Heart right ventricle (tissue), 16 donors: ENCODE results near the gene LRRC14B. TPM values are rescaled to one million over a fixed set of nuclear protein-coding genes. Genes with fewer than 3 reads are reported as not detected.

Experiments
- ATAC-seq, 8 donors: fragments of 200-7000 bp; cut with Tn5 transposase; one replicate each; pipeline ENCODE4 v1.9.1; 2020; ENCODE audit warnings: mild to moderate bottlenecking in 8 of 8, moderate library complexity in 8 of 8, moderate number of reproducible peaks in 1 of 8
- DNase-seq, 2 donors: peaks; one replicate each; pipeline ENCODE4 v3.0.0-alpha.2; 2020
- H3K27ac ChIP-seq, 10 donors: fragments of 200-600 bp; sonication (generic) in 2 of 10; one replicate each; pipeline versions ENCODE4 v1.5.0 to v1.8.0; 2020 to 2022; ENCODE audit warnings: mild to moderate bottlenecking in 3 of 10
- H3K27me3 ChIP-seq, 7 donors: fragments of 200-600 bp; one replicate each; pipeline ENCODE4 v1.8.0; 2021 to 2022; ENCODE audit warnings: mild to moderate bottlenecking in 2 of 7
- H3K36me3 ChIP-seq, 9 donors: fragments of 200-600 bp; sonication (generic) in 1 of 9; one replicate each; pipeline versions ENCODE4 v1.5.0 to v1.8.0; 2020 to 2022; ENCODE audit warnings: mild to moderate bottlenecking in 2 of 9
- H3K4me1 ChIP-seq, 9 donors: fragments of 200-600 bp; sonication (generic) in 1 of 9; one replicate each; pipeline versions ENCODE4 v1.5.0 to v1.8.0; 2020 to 2022; ENCODE audit warnings: mild to moderate bottlenecking in 4 of 9
- H3K4me3 ChIP-seq, 10 donors: fragments of 200-600 bp; sonication (generic) in 2 of 10; one replicate each; pipeline versions ENCODE4 v1.5.0 to v1.8.0; 2020 to 2022; ENCODE audit warnings: mild to moderate bottlenecking in 7 of 10, moderate library complexity in 2 of 10
- H3K9me3 ChIP-seq, 11 donors: fragments of 200-600 bp in 10 of 11; sonication (generic) in 2 of 11; one replicate each; pipeline versions ENCODE4 v1.5.0 to v1.8.0; 2013 to 2022; ENCODE audit warnings: mild to moderate bottlenecking in 2 of 11, control low read depth in 1 of 11, moderate library complexity in 1 of 11
- CTCF ChIP-seq, 9 donors: fragments of 200-600 bp; sonication (generic) in 2 of 9; IDR thresholded peaks; one replicate each; pipeline versions ENCODE4 v1.5.0 to v1.8.0; 2021 to 2022; ENCODE audit warnings: antibody characterized with exemption in 9 of 9, mild to moderate bottlenecking in 5 of 9, moderate library complexity in 1 of 9
- WGBS, 2 donors: extraction: QIAGEN DNeasy Blood & Tissue Kit; methylation state at CpG; one replicate each; pipeline ENCODE4 v1.1.7; 2013; ENCODE audit warnings: inconsistent platforms in 1 of 2; 5-methylcytosine and 5-hydroxymethylcytosine counted together
- intact Hi-C, 10 donors: fragments of 100-400 bp; cut with DNase I; formaldehyde crosslinking; loops; one replicate each; pipeline versions ENCODE4 v1.11.1 to v1.14.2; 2022
- polyA plus RNA-seq, 2 donors: library from polyadenylated mRNA; stranded (reverse); fragments of 200-250 nt; gene quantifications; one replicate each; pipeline ENCODE4 v1.2.3, GENCODE V29; 2013
- total RNA-seq, 10 donors: library from RNA; stranded (reverse); fragmentation: NEBNext Ultra II Directional in 3 of 10; extraction: Animal tissue kit (Norgen Biotek cat#: 25700) in 3 of 10; gene quantifications; one replicate each; pipeline versions ENCODE4 v1.2.1 to v1.2.4, GENCODE V29; 2021 to 2023
- donor health status: Arrhythmogenic right ventricular cardiomyopathy.
- donor health status: ischemic (EF 13 %, LVEDD 7.1; RV severe dilation, severe dysfunction).
- donor health status: healthy with polysubstance abuse.
- donor health status: DM: no; HTN: yes; CAD: no.
- donor health status: DM: no; HTN: no; CAD: no.
- donor health status: ischemic (EF 25% LVEDD 6.9; RV normal size, moderate dysfunction).
- donor health status: ischemic (EF 25% LVEDD 5.7; RV mildly dilated, moderate dysfunction).
- donor health status: healthy.
- donor health status: DM: yes; HTN: yes; CAD: no.
- donor health status: Ischemic cardiomyopathy.
- donor health status: ischemic (EF 35%, LVEDD 5.7; RV mildly dilated, moderate dysfunction).
- donor health status: nonischemic (EF 11% LVEDD 7.7; RV severe dilation, severe dysfunction).
- donor health status: DM: yes; HTN: yes; CAD: no.
- donor health status: PGD.
- donor health status: ischemic (EF 29% LVEDD 5.4; RV normal size, mild dysfunction).
- donor health status: nonischemic (EF 23%, LVEDD 6.1; RV moderate dilation, normal function).

LRRC14B gene
- total and polyA plus RNA-seq, 12 donors, result 2.6 to 96.6 (median 49.9) TPM

- no peaks in the 10 kb centered on the region for H3K27me3 ChIP-seq
- no peak for TF ChIP-seq CTCF (IDR thresholded peaks at IDR 0.05)
- H3K4me1 ChIP-seq, result peaks cover 0 to 7% (median 0%) of the 10 kb centered on the region in 9 donors
- ATAC-seq, result no peak
- H3K9me3 ChIP-seq, result no peaks in the 10 kb centered on the region
- WGBS, 2 donors, result 88 to 92% methylated on average over 5 of the region's 5 CpGs
- H3K4me3 ChIP-seq, result no peak overlapping the region
- H3K36me3 ChIP-seq, result no peaks in the 10 kb centered on the region
- intact Hi-C loops, result no loop called here
- DNase-seq, result no peak
- no peak overlapping the region for H3K27ac ChIP-seq
These were observed 13.2 kb upstream of the LRRC14B start for GRCh38 chr5:178110-178509.

GRCh38 chr5:179401-179800 lies 11.9 kb upstream of the LRRC14B start:
- no peak for DNase-seq
- H3K36me3 ChIP-seq, result no peaks in the 10 kb centered on the region
- WGBS, 2 donors, result 87 to 99% methylated on average over 9 of the region's 9 CpGs
- no peaks in the 10 kb centered on the region for H3K27me3 ChIP-seq
- intact Hi-C loops, result no loop called here
- H3K4me3 ChIP-seq, result no peak overlapping the region
- no peak overlapping the region for H3K27ac ChIP-seq
- H3K9me3 ChIP-seq, result no peaks in the 10 kb centered on the region
- no peak for ATAC-seq
- peaks cover 0 to 7% (median 0%) of the 10 kb centered on the region in 9 donors for H3K4me1 ChIP-seq
- TF ChIP-seq CTCF (IDR thresholded peaks at IDR 0.05), result no peak

- TF ChIP-seq CTCF (IDR thresholded peaks at IDR 0.05), result no peak
- Histone ChIP-seq H3K27me3 (no peaks in the 10 kb centered on the region), H3K36me3 (no peaks in the 10 kb centered on the region), H3K27ac (no peak overlapping the region), H3K4me1 (peaks cover 0 to 7% (median 0%) of the 10 kb centered on the region in 9 donors), H3K4me3 (no peak overlapping the region), H3K9me3 (no peaks in the 10 kb centered on the region)
- WGBS, 2 donors, result 47% methylated on average over 13 of the region's 13 CpGs
- ATAC-seq (peak in 3 of 8 donors; percentile 51 to 65 (median 56)), DNase-seq (no peak)
- intact Hi-C loops, result no loop called here
These were observed 10.9 kb upstream of the LRRC14B start for GRCh38 chr5:180286-180918.

- intact Hi-C loops, result no loop called here
- Histone ChIP-seq H3K36me3 (no peaks in the 10 kb centered on the region), H3K27me3 (no peaks in the 10 kb centered on the region), H3K27ac (no peak overlapping the region), H3K4me3 (no peak overlapping the region), H3K4me1 (peaks cover 0 to 7% (median 0%) of the 10 kb centered on the region in 9 donors), H3K9me3 (no peaks in the 10 kb centered on the region)
- 89 to 91% methylated on average over 9 of the region's 9 CpGs for WGBS, 2 donors
- ATAC-seq, result no peak
- no peak for DNase-seq
- TF ChIP-seq CTCF (IDR thresholded peaks at IDR 0.05), result no peak
These were observed 10.1 kb upstream of the LRRC14B start for GRCh38 chr5:181160-181559.
